Amniotic stem cell (primary cell): ENCODE data around the gene PCDHGA12.
"Not testable (repeated sequence)": the region's sequence is repeated elsewhere in the genome, so short reads cannot be mapped to it uniquely, and the experiment has no call there.

Experiments
- DNase-seq: peaks from one replicate; lab custom pipeline; 2025; lab: John Stamatoyannopoulos, UW

Gene PCDHGA12

GRCh38 chr5:141430332-141431113, at the start of gene PCDHGA12:
Gene PCDHGA12, plus strand, starts transcription at chr5:141430507. Its CDS starts 253 bp downstream, at chr5:141430760.
- no peak for DNase-seq

GRCh38 chr5:141382469-141383294, 47.6 kb upstream of the PCDHGA12 start, which contains the start of gene PCDHGA7:
Gene PCDHGA7, plus strand, starts transcription at chr5:141382742. Its CDS starts 158 bp downstream, at chr5:141382900.
- no peak for DNase-seq

- DNase-seq: no peak
Measured at GRCh38 chr5:141383345-141383744, 47.0 kb upstream of the PCDHGA12 start.

- no peak for DNase-seq
Measured at GRCh38 chr5:141384471-141385267, 45.6 kb upstream of the PCDHGA12 start.

- not testable (repeated sequence) for DNase-seq
Measured at GRCh38 chr5:141387557-141388311, 42.6 kb upstream of the PCDHGA12 start, which contains the start of gene PCDHGB4. Gene PCDHGB4, plus strand, starts transcription at chr5:141387698. Its CDS starts 187 bp downstream, at chr5:141387885.

- DNase-seq: no peak
Measured at GRCh38 chr5:141388661-141389060, 41.6 kb upstream of the PCDHGA12 start.

GRCh38 chr5:141389153-141390042, 40.9 kb upstream of the PCDHGA12 start:
- DNase-seq: no peak

- DNase-seq: no peak
Measured at GRCh38 chr5:141392429-141393198, 37.7 kb upstream of the PCDHGA12 start, which contains the start of gene PCDHGA8. Gene PCDHGA8, plus strand, starts transcription at chr5:141392633. Its CDS starts 181 bp downstream, at chr5:141392814.

GRCh38 chr5:141393267-141393666, 37.0 kb upstream of the PCDHGA12 start:
- DNase-seq: no peak

- not testable (repeated sequence) for DNase-seq
Measured at GRCh38 chr5:141394401-141395187, 35.7 kb upstream of the PCDHGA12 start.

- DNase-seq: not testable (repeated sequence)
Measured at GRCh38 chr5:141397756-141398551, 32.4 kb upstream of the PCDHGA12 start, which contains the start of gene PCDHGB5. Gene PCDHGB5, plus strand, starts transcription at chr5:141397947. Its CDS starts 181 bp downstream, at chr5:141398128.

GRCh38 chr5:141398608-141399007, 31.7 kb upstream of the PCDHGA12 start:
- no peak for DNase-seq

- DNase-seq: no peak
Measured at GRCh38 chr5:141399555-141400258, 30.6 kb upstream of the PCDHGA12 start.

GRCh38 chr5:141402553-141403243, 27.6 kb upstream of the PCDHGA12 start, which contains the start of gene PCDHGA9:
Gene PCDHGA9, plus strand, starts transcription at chr5:141402778. Its CDS starts 175 bp downstream, at chr5:141402953.
- no peak for DNase-seq

- no peak for DNase-seq
Measured at GRCh38 chr5:141403387-141403786, 26.9 kb upstream of the PCDHGA12 start.
